HG03025 (cell line): Measurements from ENCODE around the gene HNRNPLL.
A peak's percentile ranks its signal among the peaks of the same experiment; 100 is the strongest.
"Not testable (repeated sequence)": the region's sequence is repeated elsewhere in the genome, so short reads cannot be mapped to it uniquely, and the experiment has no call there.

ENCODE experiments used
- ATAC-seq: cut with Tn5 transposase; IDR thresholded peaks from one replicate; pipeline ENCODE4 v1.9.1; 2021; ENCODE audit warnings: mild to moderate bottlenecking, moderate library complexity; ENCODE audit not compliant: unreplicated experiment, low FRiP score

HNRNPLL gene

DNA sequence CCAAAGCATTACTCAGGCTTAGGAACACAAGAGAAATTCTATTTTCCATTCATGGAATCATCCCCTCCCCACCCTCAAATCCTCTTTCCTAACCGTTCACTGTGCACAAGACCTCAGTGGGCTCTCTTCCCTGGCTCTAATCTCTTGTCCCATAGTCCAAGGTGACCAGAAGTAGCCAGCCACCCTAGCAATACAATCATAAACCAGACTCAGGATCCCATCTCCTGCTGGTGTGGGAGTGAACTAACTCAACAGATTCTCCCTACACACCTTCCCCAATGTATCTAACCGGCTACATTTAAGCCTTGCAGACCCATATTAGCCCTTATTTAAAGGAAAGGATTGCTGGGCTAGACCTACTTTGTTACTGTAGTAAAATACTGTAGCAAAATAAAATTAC is 45.5 kb downstream of the HNRNPLL start:
- ATAC-seq: no peak

DNA sequence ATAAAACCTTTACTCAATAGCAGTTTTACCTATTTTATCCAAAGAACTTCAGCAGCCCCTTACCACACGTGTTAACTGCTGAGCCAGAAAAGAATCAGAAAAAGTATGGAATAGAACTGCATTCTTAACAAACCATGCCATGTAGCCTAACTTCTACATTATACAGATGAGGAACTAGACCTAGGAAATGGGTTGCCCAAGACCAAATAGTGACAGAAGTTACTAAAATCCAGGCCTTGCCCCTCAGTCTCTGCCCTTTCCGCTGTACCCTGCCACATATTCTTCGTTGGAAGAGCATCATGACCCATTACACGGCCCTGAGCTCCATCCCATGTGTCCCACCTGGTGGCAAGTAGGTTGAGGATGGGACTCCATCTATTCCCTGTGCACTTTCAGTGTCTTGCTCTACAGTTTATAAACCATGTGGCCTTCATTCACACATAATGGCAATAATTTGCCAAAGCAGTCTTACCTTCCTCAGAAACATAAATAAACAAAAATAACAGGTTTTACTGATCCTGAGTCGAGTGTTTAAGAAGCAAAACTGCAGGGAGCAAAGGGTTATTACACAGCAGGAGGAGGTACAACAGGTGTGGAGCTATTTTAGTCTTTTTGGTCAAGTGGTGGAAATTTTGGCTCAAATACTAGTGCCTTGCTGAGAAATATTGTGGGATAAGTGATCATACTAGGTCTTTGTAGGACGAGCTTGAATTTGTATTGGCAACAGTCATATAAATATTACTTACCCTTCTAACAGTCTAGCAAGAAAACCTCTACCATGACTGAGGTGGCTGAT is 46.5 kb downstream of the HNRNPLL start:
- ATAC-seq: no peak

DNA sequence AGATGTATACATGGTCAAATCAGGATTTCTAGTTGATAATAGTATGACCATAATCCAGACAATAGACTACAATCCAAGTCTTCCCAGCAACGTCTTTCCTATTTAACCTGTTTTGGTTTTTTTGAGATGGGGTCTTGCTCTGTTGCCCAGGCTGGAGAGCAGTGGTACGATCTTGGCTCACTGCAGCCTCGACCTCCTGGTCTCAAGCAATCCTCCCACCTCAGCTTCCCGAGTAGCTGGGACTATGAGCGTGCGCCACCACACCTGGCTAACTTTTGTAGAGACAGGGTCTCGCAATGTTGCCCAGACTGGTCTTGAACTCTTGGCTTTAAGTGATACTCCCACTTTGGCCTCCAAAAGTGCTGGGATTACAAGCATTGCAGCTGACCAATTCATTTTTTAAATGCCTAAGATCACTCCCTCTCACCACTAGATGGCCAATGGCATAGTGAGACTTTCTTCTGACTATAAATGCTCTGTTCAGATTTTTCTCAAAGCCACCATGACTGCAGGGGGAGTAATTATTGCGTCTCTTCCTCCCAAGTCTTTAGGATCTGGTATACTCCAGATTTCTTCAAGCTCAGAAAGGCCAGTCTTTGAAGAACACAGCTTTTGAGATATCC is 47.6 kb downstream of the HNRNPLL start:
- ATAC-seq: no peak

DNA sequence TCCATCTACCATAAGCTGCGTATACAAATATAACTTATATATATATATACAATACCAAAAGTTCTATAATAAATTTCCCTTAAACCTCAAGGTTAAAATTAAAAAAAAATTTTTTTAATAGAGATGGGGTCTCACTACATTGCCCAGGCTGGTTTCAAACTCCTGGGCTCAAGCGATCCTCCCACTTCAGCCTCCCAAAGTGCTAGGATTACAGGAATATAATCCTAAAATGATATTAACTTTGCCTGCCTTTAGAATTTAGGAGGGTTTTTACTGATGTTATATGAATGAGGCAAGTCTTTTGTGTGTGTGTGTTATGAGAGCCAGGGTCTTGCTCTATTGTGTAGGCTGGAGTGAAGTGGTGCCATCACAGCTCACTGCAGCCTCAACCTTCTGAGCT is 49.2 kb downstream of the HNRNPLL start:
- no peak for ATAC-seq

DNA sequence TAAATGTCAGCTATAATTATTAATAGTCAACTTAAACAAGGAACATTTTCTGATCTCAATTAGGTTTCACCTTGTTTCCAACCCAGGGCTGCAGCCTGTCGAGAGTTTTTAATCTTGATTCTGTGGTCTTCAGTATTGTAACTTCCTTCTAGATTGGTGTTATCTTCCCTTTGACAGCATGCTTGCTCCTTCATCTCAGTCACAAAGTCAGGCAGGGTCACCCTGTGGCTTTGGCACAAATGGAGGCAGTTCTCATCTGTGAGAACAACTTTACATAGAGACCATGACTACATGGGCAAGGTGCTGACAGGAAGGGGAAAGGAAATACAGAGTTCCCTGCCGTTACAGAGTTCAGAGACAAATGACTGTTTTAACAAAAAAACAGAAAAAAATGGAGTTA is 50.5 kb downstream of the HNRNPLL start:
- no peak for ATAC-seq

DNA sequence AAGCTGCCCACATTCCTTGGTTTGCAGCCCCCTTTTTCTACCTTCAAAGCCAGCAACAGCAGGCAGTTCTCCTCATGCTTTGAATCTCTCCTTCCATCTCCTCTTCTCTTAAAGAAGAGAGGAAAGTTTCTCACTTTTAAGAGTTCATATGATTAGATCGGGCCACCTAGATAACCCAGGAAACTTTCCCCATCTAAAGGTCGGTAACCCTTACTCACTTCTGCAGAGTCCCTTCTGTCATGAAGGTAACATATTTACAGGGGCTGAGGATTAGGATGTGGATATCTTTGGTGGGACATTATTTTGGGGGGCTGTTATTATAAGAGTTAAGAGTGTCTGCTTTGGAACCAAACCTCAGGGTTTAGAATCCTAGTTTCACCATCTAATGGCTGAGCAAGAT is 51.0 kb downstream of the HNRNPLL start:
- ATAC-seq: no peak

DNA sequence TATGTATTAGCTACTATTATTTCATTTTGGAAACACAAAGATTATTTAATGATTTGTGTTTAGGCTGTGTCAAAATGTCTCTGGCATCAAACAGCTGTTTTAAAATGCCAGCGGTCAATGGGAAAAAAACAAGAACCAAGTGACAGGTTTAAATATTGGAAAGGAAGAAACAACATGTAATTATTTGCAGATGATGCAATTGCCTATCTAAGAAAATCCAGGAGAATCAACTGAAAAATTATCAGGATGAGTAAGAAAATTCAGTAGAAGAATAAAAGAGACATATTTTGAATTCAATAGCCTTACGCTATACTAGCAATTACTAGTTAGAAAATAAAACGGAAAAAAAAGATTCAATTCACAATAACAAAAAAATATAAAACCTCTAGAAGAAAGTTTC is 51.6 kb downstream of the HNRNPLL start:
- ATAC-seq: no peak

DNA sequence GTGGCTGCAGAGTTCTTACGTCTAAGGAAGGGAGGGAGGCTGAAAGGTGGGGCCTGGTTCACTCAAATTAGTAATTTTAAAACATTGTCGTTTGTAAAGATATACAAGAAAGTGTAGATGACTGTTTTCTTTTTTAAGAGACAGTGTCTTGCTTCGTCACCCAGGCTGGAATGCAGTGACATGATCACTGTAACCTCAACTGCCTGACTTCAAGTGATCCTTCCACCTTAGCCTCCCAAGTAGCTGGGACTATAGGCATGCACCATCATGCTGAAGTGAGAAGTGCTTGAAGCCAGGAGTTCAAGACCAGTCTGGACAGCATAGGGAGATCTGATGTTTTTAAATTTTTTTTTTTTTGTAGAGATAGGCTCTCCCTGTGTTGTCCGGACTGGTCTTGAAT is 52.9 kb downstream of the HNRNPLL start:
- ATAC-seq: no peak

DNA sequence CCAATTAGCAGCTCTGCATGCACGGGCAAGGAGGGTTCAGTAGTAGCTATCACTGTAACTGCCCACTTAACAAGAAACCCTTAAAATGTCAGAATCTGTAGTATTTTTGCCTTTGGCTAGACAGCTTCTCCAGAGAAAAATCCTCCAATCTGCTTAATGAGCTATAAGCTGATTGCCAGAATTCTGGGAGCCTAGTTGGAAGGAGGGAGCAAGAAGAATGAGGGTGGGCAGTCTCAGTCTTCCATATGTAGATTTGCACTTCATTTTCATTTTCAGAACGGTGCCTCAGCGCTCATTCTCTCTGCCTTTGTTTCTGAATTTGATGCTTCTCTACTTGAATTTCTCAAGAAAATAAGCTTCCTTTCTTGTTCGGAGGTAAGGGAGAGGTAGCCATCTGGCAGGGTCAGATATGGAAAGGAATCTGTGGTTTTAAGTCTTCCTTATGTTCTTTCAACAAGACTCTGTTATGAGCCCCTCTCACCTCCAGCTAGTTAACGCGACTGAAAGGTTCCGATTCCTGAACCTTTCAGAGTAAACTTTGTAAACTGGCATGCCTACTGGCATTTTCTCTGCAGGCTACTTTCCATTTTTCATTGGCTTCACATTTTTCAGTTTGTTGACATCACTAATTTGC is 53.5 kb downstream of the HNRNPLL start:
- ATAC-seq: no peak

DNA sequence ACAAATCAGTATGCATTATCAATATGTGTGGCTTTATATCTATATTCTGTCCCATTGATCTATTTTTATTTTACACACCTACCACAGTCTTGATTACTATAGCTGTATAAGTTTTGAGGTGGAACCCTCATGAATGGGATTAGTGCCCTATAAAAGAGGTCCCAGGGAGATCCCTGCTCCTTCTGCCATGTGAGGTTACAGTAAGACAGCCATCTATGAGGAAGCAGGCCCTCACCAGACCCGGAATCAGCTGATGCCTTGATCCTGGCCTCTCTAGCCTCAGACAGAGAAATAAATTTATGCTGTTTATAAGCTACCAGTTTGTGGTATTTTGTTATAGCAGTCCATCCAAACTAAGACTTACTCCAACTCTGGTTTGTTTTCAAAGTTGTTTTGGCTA is 54.9 kb downstream of the HNRNPLL start:
- no peak for ATAC-seq

DNA sequence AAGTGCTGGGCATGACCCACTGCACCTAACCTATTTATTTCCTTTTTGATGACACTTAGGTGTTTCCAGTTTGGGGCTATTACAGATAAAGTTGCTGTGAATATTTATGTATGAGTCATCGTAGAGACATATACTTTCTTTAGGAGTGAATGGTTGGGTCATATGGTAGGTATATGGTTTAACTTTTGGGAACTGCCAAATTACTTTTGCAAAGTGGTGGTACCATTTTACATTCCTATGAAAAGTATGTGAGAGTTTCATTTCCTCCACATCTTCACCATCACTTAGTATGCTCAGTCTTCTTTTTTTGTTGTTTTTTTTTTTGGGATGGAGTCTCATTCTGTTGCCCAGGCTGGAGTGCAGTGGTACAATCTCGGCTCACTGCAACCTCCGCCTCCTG is 56.1 kb downstream of the HNRNPLL start:
- ATAC-seq: no peak

DNA sequence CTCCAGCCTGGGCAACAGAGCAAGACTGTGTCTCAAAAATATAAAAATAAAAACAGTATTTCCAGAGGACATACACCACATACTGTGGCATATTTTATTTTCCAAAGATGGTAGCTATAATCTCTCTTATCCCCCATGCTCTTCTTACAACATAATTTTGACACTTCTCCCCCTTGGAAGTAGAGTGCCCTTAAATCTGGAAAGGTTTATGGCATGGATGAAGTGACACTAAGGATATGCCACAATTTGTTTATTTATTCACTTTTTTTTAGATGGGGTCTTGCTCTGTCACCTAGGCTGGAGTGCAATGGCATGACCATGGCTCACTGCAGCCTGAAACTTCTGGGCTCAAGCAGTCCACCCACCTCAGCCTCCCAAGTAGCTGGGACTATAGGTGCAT is 56.7 kb downstream of the HNRNPLL start:
- no peak for ATAC-seq

DNA sequence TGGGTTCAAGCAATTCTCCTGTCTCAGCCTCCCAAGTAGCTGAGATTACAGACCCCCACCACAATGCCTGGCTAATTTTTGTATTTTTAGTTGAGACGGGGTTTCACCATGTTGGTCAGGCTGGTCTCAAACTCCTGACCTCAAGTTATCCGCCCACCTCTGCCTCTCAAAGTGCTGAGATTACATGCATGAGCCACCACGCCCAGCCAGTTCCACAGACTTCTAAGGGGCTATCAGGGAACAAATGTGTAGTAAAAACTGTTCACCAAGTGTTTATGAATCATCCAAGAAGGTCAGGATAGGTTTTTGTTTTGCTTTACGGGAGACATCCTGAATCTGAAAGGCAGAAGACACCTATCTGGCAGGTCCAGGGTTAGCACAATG is 60.5 kb downstream of the HNRNPLL start:
- not testable (repeated sequence) for ATAC-seq

DNA sequence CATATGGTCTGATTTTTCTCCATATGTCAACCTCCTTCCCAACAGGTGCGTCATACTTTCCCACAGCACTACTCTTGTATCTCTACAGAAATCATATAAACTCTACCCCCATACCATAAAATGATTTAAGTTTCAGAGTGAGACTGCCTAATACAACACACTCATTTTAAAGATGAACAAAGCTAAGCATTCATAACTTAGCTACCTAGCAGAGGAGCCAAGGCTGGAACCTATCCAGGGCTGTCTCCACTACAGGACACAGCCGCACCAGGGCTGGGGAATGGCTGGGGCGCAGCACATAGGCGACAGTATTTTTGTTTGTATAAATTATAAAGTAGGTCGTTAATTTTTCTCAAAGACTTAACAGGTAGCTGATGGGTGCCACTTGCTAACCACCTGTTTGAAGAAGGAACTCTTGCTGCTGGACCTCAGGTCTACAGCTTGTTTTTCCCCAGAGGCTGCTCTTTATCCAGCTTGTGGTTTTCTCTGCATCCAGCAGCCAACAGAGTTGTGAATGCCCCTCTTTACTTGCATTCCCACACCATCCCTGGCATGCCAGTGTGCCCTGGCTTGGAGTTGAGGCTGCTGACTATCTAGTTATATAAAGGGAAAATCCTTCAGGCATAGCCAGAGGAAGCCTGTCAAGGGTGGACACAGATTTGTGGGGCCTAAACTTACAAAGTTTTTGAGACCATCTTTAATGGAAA is 62.0 kb downstream of the HNRNPLL start:
- no peak for ATAC-seq

DNA sequence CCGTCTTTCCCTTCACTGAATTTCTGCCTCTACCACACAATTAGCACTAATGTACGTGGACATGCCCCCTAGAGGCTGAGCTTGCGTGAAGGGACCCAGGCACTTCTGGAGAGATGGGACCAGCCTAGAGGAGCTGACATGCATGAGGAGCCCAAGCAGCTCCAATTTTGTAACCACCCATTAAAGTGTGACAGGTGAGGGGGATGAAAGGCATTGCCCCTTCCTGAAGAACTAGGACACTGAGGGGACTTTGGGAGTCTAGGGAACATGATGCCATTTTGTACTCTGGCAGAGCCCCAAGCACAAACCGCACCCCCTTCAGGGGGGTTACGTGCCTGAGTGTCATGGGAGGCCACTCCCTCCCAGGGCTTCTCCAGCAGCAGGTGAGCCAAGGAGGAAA is 63.6 kb downstream of the HNRNPLL start:
- no peak for ATAC-seq

DNA sequence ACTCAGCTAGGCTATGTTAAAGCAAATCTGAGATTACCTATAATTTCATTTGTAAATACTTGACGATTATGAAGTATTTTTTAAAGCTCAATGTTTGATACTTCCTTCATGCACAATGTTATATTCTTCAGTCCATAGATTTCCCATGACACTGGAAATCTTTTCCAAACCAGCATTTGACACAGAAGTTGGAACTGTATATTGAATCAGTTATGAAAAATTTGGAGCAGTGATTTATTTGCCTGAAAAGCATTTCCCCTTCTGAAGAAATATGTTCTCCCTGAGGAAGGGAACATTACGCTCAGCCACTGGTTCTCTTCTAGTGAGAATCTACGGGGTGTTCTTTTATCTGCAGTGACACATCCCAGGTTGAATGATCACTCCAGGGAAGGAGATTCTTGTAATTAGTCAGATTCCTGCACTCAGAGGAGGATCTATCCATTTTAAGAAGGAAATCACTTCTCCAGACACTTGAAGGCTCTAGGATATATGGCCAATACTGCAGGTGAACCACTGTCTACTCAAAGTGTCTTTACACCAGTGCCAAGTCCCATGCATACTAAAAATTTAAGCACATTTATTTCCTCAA is 64.7 kb downstream of the HNRNPLL start:
- ATAC-seq: no peak

DNA sequence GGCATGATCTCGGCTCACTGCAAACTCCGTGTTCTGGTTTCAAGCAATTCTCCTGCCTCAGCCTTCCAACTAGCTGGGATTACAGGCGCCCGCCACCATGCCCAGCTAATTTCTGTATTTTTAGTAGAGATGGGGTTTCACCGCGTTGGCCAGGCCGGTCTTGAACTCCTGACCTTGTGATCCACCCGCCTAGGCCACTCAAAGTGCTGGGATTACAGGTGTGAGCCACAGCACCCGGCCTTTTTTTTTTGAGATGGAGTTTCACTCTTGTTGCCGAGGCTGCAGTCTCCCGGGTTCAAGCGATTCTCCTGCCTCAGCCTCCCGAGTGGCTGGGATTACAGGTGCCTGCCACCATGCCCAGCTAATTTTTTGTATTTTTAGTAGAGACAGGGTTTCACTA is 65.4 kb downstream of the HNRNPLL start:
- not testable (repeated sequence) for ATAC-seq

DNA sequence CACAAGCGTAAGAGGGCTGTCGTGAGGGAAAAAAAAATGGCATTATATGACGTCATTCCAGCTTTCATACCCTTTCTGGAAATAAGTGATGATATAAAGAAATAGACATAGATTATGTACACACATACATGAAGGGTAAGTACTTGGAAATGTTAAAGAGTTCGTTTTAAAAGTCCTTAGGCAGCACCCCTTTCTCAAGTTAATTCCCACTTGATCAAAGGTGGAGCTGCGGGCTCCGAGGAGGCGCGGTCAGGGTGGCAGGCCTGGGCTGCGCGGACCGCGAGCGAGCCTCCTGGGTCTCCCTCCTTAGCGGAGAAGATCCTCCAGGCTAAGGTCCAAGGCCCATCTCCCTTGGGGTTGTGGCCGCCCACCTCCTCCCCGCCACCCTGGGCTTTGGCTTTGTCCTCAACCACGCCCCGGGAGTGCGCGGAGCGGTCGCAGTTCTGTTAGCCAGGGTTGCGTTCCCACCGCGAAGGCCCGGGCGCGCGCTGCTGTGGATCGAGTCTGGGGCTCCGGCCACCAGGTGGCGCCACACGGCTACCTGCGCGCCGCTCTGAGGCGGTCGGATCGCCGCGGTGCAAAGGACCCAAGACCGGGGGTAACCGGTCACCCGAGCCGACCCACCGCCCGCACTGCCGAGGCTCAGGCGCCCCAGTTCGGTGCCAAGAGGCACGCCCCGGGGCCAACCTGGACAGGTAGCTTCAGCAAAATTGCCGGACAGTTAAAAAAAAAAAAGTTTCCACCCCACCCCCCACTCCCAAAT is 66.8 kb downstream of the HNRNPLL start:
- ATAC-seq: peak; percentile 40

DNA sequence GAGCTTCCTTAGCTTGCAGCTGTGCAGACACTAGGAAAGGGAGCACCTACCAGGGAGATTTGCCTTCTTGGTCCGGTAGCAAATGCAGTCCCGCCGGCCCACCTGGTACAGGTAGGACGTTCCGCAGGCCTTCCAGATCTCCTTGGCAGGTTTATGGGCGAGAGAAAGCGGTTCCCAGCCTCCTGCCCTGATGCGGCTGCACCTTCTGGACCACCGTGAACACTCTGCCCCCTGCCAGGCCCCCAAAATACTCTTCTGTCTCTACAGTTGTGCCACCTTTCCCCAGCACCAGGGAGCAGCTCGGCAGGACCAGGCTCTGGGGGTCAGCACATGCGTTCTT is 67.4 kb downstream of the HNRNPLL start:
- ATAC-seq: no peak

DNA sequence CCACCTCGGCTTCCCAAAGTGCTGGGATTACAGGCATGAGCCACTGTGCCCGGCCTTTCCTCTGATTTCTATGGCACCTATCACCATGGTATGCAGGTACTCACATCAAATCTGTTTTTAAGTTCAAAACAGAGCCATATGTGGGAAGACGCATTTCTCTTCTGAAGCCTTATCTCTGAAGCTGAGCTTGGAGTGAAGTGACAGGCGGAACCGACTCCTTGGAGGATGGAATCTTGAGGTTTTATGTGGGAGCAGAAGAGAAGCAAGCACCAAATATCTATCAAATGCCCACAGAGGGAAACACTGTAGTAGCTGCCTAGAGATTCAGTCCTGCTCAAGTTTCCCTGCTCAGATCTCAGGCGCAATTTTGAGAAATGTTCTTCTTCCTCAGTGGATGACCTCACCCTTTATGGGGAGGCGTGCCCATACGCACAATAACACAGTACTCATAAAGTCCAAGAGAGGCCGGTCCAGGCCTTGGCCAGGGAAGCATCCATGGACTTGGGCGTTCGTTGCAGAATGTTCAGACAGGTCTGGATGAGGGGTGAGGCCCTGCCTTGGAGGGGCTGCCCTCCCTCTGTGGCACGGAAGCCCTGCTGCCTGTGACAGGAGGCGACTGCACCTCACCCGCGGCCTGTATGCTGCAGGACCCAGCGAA is 67.9 kb downstream of the HNRNPLL start:
- no peak for ATAC-seq
